Stimulated activated CD8-positive, alpha-beta memory T cell treated with anti-CD3 and anti-CD28 coated beads, Interleukin-4, amount 100 ng/mL, for 4 hours (primary cell): ENCODE measurements around the gene S100A13.

Experiments
- DNase-seq, 2 donors: peaks; one replicate each; pipeline ENCODE4 v3.0.0-alpha.2; 2020; ENCODE audit warnings: low read depth in 2 of 2, low spot score in 1 of 2

The S100A13 gene

GRCh38 chr1:153572569-153573015 is 54.7 kb downstream of the S100A13 start:
- DNase-seq: no peak

GRCh38 chr1:153571706-153572105 is 55.6 kb downstream of the S100A13 start:
- DNase-seq: no peak

GRCh38 chr1:153570874-153571273 is 56.4 kb downstream of the S100A13 start:
- no peak for DNase-seq

- DNase-seq: no peak
Observed at GRCh38 chr1:153569465-153569864, 57.8 kb downstream of the S100A13 start.
